Left kidney (tissue), 2 donors: ENCODE data around the gene PADI4. TPM values are rescaled to one million over a fixed set of nuclear protein-coding genes. Genes with fewer than 3 reads are reported as not detected.
A peak's percentile ranks its signal among the peaks of the same experiment; 100 is the strongest.

Experiments
- DNase-seq: peaks from one replicate; pipeline ENCODE4 v3.0.0-alpha.2; 2013
- polyA plus RNA-seq: library from polyadenylated mRNA; unstranded; fragments of 120-200 nt; gene quantifications from one replicate; pipeline ENCODE4 v1.2.1, GENCODE V29; 2013; ENCODE audit not compliant: insufficient read length

The PADI4 gene
- polyA plus RNA-seq, 1 donor = 0.17 TPM

GRCh38 chr1:17348593-17349234 lies 40.7 kb downstream of the PADI4 start:
- no peak for DNase-seq

- DNase-seq = peak; percentile 8
These were observed 42.1 kb downstream of the PADI4 start for GRCh38 chr1:17350083-17350482.

GRCh38 chr1:17350928-17351446 lies 43.0 kb downstream of the PADI4 start:
- DNase-seq = no peak

- DNase-seq = no peak
These were observed 43.8 kb downstream of the PADI4 start for GRCh38 chr1:17351598-17352324.

- DNase-seq = no peak
These were observed 44.5 kb downstream of the PADI4 start for GRCh38 chr1:17352419-17352909.

- no peak for DNase-seq
These were observed 47.9 kb downstream of the PADI4 start for GRCh38 chr1:17355898-17356297.

GRCh38 chr1:17356387-17357026 lies 48.5 kb downstream of the PADI4 start:
- DNase-seq = no peak

GRCh38 chr1:17358557-17358956 lies 50.6 kb downstream of the PADI4 start:
- DNase-seq = no peak

GRCh38 chr1:17359031-17359430 lies 51.0 kb downstream of the PADI4 start:
- no peak for DNase-seq

- DNase-seq = no peak
These were observed 51.8 kb downstream of the PADI4 start for GRCh38 chr1:17359808-17360207.

GRCh38 chr1:17360272-17360956 lies 52.4 kb downstream of the PADI4 start:
- no peak for DNase-seq

- no peak for DNase-seq
These were observed 53.7 kb downstream of the PADI4 start for GRCh38 chr1:17361687-17362086.

- DNase-seq = no peak
These were observed 55.4 kb downstream of the PADI4 start for GRCh38 chr1:17363351-17363750.

- DNase-seq = no peak
These were observed 55.8 kb downstream of the PADI4 start for GRCh38 chr1:17363771-17364170.

- DNase-seq = no peak
These were observed 57.3 kb downstream of the PADI4 start for GRCh38 chr1:17365293-17365692.

GRCh38 chr1:17369466-17369865 lies 61.5 kb downstream of the PADI4 start:
- DNase-seq = no peak

- DNase-seq = no peak
These were observed 62.6 kb downstream of the PADI4 start for GRCh38 chr1:17370618-17371017.

- no peak for DNase-seq
These were observed 63.9 kb downstream of the PADI4 start, which contains the start of gene PADI6 for GRCh38 chr1:17371896-17372295. PADI6 (plus strand) TSS chr1:17372196; CDS start chr1:17372246, 50 bp downstream.

- no peak for DNase-seq
These were observed 65.0 kb downstream of the PADI4 start for GRCh38 chr1:17372955-17373354.

GRCh38 chr1:17375651-17376050 lies 67.7 kb downstream of the PADI4 start:
- DNase-seq = no peak

GRCh38 chr1:17377325-17377953 lies 69.4 kb downstream of the PADI4 start:
- DNase-seq = no peak

GRCh38 chr1:17381161-17381560 lies 73.2 kb downstream of the PADI4 start:
- no peak for DNase-seq
